ENCODE measurements around the gene RIC8B. TPM values are rescaled to one million over a fixed set of nuclear protein-coding genes. Genes with fewer than 3 reads are reported as not detected.

RIC8B gene
- total and polyA plus RNA-seq, 7 donors = 5.3 to 27.8 (median 17.6) TPM

DNA sequence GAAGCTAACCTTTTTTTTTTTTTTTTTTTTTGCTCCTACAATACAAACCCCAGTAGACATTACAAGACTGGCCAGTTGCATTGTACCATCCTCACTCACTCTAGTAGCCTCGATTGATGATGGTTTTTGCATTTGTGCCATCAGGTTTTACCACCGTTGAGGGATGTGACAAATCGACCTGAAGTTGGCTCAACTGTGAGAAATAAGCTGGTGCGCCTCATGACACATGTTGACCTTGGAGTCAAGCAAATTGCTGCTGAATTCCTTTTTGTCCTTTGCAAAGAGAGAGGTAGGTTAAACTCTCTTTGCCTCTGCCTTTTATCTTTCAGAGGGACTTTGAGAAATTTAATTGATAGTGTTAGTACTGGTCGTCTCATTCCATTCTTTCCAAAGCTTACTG is 76.8 kb downstream of the RIC8B start:
- H3K4me1 ChIP-seq = peaks cover 0 to 11% (median 5%) of the 10 kb centered on the region in 4 donors
- peaks cover 0 to 12% (median 0%) of the 10 kb centered on the region in 4 donors for H3K36me3 ChIP-seq
- H3K4me3 ChIP-seq = no peak overlapping the region
- intact Hi-C loops (cut with DNase I) = no loop called here
- TF ChIP-seq POLR2A (IDR thresholded peaks at IDR 0.05) (no peak), EP300 (IDR thresholded peaks at IDR 0.05) (no peak), POLR2AphosphoS5 (IDR thresholded peaks at IDR 0.05) (no peak)
- TF ChIP-seq, protein P1, sequence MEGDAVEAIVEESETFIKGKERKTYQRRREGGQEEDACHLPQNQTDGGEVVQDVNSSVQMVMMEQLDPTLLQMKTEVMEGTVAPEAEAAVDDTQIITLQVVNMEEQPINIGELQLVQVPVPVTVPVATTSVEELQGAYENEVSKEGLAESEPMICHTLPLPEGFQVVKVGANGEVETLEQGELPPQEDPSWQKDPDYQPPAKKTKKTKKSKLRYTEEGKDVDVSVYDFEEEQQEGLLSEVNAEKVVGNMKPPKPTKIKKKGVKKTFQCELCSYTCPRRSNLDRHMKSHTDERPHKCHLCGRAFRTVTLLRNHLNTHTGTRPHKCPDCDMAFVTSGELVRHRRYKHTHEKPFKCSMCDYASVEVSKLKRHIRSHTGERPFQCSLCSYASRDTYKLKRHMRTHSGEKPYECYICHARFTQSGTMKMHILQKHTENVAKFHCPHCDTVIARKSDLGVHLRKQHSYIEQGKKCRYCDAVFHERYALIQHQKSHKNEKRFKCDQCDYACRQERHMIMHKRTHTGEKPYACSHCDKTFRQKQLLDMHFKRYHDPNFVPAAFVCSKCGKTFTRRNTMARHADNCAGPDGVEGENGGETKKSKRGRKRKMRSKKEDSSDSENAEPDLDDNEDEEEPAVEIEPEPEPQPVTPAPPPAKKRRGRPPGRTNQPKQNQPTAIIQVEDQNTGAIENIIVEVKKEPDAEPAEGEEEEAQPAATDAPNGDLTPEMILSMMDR (IDR thresholded peaks at IDR 0.05) = no peak
- H3K27me3 ChIP-seq = no peaks in the 10 kb centered on the region
- no peaks in the 10 kb centered on the region for H3K9me3 ChIP-seq
- 92 to 93% methylated on average over 5 of the region's 5 CpGs for WGBS, 2 donors
- DNase-seq = no peak
- H3K27ac ChIP-seq = peak overlapping the region in 1 of 4 donors; percentile 8

DNA sequence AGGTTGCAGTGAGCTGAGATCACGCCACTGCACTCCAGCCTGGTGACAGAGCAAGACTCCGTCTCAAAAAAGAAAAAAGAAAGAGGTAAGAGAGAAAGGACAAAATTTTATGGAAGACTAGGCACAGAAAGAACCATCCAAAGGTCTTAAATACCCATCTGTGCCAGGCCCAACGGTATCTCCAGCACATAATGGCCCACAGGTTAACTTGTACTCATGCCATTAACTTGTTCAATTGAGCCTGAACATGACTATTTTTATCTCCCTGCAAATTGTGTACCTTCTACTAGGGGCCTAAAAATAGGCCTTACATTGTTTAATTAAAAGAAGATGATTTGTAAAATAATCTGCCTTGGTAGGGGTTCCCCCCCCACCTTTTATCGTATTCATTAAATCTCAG is 80.2 kb downstream of the RIC8B start:
- WGBS, 2 donors = 94 to 97% methylated on average over 4 of the region's 4 CpGs
- no peak for DNase-seq
- intact Hi-C loops (cut with DNase I) = no loop called here
- H3K36me3 ChIP-seq = no peaks in the 10 kb centered on the region
- peaks cover 0 to 11% (median 5%) of the 10 kb centered on the region in 4 donors for H3K4me1 ChIP-seq
- H3K27ac ChIP-seq = no peak overlapping the region
- TF ChIP-seq, protein P1 (IDR thresholded peaks at IDR 0.05) = no peak
- TF ChIP-seq POLR2A (IDR thresholded peaks at IDR 0.05) = no peak
- no peak for TF ChIP-seq POLR2AphosphoS5 (IDR thresholded peaks at IDR 0.05)
- no peak for TF ChIP-seq EP300 (IDR thresholded peaks at IDR 0.05)
- no peaks in the 10 kb centered on the region for H3K27me3 ChIP-seq
- H3K4me3 ChIP-seq = no peak overlapping the region
- H3K9me3 ChIP-seq = no peaks in the 10 kb centered on the region

DNA sequence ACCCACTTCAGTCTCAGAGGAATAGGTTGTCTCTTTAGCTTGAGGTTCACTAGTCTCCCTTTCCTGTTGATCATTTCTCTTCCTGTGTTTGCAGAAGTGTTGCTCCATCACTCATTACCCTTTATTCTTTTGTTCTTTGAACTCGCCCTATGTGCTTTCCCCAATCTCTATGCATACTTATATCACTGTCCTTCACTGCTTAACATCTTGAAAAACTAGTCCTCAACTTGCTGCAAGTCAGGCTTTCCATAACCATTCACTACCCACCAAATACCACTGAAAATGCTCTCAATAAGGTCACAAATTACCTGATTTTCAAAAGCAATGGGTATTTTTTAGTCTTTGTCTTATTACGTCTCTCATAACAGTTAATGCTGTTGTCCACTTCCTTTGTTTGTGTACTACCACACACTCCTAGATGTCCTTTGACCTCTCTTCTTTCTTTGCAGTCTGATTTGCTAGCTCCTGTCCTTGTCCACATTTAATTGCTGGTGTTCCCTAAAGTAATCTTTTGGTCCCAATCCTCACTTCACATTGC is 80.8 kb downstream of the RIC8B start:
- TF ChIP-seq POLR2AphosphoS5 (IDR thresholded peaks at IDR 0.05) (no peak), POLR2A (IDR thresholded peaks at IDR 0.05) (no peak), EP300 (IDR thresholded peaks at IDR 0.05) (no peak)
- TF ChIP-seq, protein P1 (IDR thresholded peaks at IDR 0.05) = no peak
- DNase-seq = no peak
- no peaks in the 10 kb centered on the region for H3K27me3 ChIP-seq
- peaks cover 0 to 4% (median 0%) of the 10 kb centered on the region in 4 donors for H3K36me3 ChIP-seq
- H3K27ac ChIP-seq = no peak overlapping the region
- WGBS, 2 donors = 60 to 73% methylated on average over 2 of the region's 2 CpGs
- no peaks in the 10 kb centered on the region for H3K9me3 ChIP-seq
- peaks cover 0 to 11% (median 5%) of the 10 kb centered on the region in 4 donors for H3K4me1 ChIP-seq
- intact Hi-C loops (cut with DNase I) = no loop called here
- no peak overlapping the region for H3K4me3 ChIP-seq

DNA sequence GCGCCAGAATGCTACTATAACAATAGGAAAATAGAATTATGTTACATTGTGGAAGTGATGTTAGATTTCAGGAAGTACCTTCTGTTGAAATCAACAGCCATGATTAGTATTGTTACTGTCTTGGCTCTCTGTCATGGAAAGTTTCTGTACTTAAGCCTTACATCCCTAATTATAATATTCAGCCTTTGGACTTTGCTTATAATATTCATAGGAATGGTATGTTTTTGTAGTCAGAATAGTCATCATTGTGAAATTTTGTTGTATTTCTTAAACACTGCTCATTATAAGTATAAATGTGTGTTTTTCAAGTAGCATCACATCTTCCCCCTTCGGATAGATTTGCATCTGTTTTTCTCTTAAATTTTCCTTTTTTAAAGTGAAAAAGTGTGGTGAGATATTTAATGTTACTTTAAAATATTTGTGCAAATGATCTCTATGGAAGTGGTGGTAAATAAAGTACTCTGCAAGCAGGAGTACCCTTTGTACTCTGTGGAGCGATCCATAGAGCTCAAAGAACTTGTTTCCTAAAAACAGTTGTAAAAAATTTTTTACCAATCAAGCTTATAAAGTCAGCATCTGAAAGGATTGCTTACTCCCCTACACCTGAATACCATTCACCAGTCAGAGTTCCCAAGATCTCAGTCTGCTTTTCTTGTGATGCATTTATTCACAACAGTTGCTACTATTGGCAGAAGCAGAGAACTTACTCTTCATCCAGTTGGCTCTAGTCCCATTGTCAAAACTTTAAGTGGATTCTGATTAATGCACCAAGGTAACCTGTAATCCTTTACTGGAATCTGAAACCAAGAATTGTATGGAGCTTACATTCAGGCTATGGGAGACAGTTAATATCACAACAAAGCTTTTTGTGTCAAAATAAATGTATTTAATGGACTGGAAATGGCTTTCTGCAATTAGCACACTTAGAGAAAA is 87.8 kb downstream of the RIC8B start:
- Histone ChIP-seq H3K4me3 (no peak overlapping the region), H3K9me3 (no peaks in the 10 kb centered on the region), H3K27me3 (no peaks in the 10 kb centered on the region), H3K27ac (peak overlapping the region in 1 of 4 donors; percentile 44), H3K4me1 (peaks cover 0 to 21% (median 9%) of the 10 kb centered on the region in 4 donors), H3K36me3 (peaks cover 0 to 15% (median 0%) of the 10 kb centered on the region in 4 donors)
- TF ChIP-seq POLR2A (IDR thresholded peaks at IDR 0.05) (no peak), POLR2AphosphoS5 (IDR thresholded peaks at IDR 0.05) (no peak), EP300 (IDR thresholded peaks at IDR 0.05) (no peak)
- intact Hi-C loops (cut with DNase I) = no loop called here
- 90 to 94% methylated on average over 3 of the region's 3 CpGs for WGBS, 2 donors
- no peak for DNase-seq

DNA sequence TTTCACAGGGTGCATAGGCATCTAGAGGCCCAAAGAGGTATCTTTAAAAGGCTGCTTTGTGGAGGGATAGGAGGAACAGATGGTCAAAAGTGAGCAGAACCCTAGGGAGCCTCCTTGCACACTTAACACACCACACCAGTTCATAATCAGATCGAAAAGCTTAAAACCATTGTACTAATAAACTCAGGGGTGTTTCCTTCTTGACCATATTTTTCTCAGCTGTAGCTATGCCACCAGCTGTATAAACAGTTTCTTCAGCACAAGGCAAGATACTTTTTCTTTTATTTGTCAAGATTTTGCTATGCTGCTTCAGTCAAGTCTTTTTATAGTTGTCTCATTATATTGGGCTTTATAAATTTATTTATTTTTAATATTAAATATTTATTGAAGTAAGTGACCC is 88.7 kb downstream of the RIC8B start:
- H3K36me3 ChIP-seq = peaks cover 0 to 15% (median 0%) of the 10 kb centered on the region in 4 donors
- H3K27ac ChIP-seq = peak overlapping the region in 1 of 4 donors; percentile 44
- H3K9me3 ChIP-seq = no peaks in the 10 kb centered on the region
- H3K4me3 ChIP-seq = no peak overlapping the region
- peaks cover 0 to 21% (median 9%) of the 10 kb centered on the region in 4 donors for H3K4me1 ChIP-seq
- no peak for DNase-seq
- intact Hi-C loops (cut with DNase I) = no loop called here
- WGBS, 2 donors = 70% methylated on average over 1 of the region's 1 CpG
- H3K27me3 ChIP-seq = no peaks in the 10 kb centered on the region
- no peak for TF ChIP-seq EP300 (IDR thresholded peaks at IDR 0.05)
- TF ChIP-seq, protein P1 (IDR thresholded peaks at IDR 0.05) = no peak
- no peak for TF ChIP-seq POLR2AphosphoS5 (IDR thresholded peaks at IDR 0.05)
- TF ChIP-seq POLR2A (IDR thresholded peaks at IDR 0.05) = no peak

All from sigmoid colon (tissue), 7 donors.